Measurements from ENCODE around the gene CD14.
A peak's percentile ranks its signal among the peaks of the same experiment; 100 is the strongest.
"Not testable (repeated sequence)": the region's sequence is repeated elsewhere in the genome, so short reads cannot be mapped to it uniquely, and the experiment has no call there.

CD14 gene

DNA sequence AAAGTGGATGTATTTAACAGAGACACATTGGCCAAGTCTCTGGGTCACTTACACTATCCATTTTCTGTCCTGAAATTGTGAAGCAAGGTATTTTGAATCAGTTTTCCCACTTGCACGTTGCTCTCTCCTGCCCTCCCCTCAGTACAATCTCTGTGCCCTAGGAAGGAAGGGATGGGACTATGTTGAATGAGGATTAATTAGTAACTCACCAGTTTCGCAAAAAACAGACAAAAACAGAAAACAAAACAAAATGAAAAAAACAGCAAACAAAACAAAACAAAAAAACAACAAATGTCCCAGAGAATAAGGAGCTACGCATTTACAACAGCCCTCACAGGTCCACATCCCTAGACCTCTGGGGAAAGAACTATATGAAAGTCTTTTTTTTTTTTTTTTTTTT, 1.1 kb upstream of the CD14 start:
- DNase-seq, result no peak

DNA sequence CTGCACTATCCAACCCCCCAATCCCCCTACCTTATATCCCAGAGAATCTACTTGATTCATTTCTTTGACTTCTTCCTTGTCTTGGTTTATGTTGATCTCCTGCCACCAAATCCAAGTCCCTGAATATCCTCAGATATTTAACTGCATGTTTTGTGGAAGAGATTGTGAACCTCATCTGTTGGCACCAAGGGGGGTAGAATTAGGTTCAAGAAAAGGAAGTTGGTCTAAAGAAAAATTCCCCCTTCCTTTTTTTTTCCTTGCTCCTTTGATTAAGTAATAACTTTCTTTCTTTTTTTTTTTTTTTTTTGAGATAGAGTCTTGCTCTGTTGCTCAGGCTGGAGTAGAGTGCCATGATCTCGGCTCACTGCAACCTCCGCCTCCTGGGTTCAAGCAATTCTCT, 526 bp upstream of the CD14 start:
- no peak for DNase-seq

DNA sequence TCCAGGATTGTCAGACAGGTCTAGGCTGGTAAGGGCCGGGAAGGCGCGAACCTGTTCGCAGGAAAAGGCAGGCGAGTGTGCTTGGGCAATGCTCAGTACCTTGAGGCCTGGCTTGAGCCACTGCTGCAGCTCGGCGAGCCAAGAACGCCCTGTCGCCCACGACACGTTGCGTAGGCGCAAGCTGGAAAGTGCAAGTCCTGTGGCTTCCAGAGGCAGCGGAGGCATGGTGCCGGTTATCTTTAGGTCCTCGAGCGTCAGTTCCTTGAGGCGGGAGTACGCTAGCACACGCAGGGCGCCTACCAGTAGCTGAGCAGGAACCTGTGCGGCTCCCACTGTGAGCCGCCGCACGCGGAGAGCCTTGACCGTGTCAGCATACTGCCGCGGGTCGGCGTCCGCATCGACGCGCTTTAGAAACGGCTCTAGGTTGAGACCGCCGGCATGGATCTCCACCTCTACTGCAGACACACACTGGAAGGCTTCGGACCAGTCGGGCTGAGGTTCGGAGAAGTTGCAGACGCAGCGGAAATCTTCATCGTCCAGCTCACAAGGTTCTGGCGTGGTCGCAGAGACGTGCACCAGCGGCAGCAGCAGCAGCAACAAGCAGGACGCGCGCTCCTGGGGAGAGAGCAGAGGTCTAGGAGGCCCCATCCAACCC, 482 bp downstream of the CD14 start:
- DNase-seq, result peak; percentile 65

DNA sequence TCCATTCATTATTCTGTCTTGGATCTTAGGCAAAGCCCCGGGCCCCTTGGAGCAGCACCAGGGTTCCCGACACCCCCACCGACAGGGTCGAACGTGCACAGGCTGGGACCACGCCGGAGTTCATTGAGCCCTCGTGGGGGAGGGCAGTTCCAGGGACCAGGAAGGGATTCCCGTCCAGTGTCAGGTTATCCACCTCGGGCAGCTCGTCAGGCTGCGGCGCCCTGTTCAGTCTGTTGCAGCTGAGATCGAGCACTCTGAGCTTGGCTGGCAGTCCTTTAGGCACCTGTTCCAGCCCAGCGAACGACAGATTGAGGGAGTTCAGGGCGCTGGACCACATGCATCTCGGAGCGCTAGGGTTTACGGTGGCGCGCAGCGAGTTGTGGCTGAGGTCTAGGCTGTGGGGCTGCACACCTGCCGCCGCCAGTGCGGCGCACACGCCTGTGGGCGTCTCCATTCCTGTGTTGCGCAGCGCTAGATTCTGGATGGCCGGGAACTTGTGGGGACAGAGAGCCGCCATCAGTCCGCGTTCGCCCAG, 1.1 kb downstream of the CD14 start:
- DNase-seq, result peak; percentile 56

DNA sequence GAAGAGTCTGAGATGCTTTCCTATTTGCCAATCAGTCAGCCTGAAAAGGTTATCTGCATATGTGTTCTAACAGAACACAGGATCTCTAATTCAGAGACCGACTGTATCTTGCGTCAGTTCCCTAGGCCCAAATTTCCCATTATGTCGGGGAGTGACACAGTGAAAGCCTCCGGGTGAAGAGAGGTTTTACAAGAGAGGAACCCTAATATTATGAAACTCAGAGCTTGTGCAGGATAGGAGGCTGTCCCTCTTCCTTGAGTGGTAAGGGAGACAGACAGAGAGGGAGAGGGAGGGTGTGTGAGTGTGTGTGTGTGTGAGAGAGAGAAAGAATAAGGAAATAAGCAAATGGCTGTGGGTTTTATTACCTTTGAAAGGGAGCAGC, 1.9 kb downstream of the CD14 start:
- DNase-seq, result no peak

DNA sequence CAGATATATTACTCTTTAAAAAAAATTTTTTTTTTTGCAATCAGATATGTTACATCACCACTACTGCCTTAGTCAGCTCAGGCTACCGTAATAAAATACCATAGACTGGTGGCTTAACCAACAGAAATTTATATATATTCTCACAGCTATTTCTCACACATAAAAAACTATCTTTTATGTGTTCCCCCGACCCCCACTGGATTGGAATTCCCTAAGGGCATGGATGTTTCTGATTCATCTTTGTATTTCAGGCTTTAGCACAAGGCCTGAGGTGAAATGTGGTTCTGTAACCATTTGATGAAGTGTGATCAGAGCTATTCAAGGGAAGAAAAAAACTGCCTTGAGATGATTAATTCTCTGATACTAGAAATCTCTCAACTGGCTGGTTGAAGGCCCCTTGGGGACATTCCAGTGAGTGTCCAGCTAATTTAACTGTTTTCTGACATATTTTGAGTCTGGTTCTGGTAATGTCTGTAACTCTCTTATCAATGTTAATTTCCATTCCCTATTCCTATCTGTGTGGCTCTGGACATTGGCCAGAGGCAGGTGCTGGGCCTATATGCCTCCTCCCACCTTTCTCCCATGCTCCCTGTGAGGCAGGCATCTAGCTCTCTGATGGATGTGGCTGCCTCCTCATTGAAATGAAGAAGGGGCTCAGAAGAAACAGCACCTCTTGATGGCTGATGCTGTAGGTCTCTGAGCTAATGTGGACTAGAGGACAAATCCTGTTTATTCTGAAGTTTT, 2.5 kb downstream of the CD14 start:
- no peak for DNase-seq

DNA sequence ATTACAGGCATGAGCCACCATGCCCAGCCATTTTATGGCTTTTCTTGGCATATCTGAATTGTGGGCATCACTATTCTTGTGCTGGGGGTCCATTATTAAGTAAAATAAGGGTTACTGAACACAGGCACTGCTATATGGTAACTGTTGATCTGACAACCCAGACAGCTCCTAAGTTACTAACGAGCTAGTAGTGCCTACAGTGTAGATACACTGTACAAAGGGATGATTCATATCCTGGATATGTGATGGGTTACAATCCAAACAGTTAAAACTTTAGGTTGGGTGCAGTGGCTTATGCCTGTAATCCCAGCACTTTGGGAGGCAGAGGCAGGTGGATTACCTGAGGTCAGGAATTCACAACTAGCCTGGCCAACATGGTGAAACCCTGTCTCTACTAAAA, 4.3 kb downstream of the CD14 start:
- DNase-seq, result no peak

DNA sequence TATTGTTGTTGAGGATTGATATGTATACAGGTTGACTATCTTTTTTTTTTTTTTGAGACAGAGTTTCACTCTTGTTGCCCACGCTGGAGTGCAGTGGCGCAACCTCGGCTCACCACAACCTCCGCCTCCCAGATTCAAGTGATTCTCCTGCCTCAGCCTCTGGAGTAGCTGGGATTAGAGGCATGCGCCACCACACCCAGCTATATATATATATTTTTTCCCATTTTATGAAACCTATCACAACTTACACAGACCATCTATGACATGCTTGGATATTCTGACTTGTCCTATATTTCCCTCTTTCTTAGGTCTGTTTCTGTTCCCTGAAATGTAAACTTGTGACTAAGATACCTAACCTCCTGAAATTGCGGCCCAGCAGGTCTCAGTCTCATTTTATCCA, 5.0 kb downstream of the CD14 start:
- no peak for DNase-seq

DNA sequence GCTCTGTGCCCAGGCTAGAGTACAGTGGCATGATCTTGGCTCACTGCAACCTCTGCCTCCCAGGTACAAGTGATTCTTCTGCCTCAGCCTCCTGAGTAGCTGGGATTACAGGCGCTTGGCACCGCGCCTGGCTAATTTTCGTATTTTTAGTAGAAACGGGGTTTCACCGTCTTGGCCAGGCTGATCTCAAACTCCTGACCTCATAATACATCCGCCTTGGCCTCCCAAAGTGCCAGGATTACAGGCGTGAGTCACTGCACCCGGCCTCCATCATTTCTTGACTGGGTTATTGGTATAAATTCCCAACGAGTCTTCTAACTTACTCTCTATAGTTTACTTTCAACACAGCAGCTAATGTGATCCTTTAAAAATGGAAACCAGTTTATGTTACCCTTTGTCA, 8.1 kb downstream of the CD14 start:
- not testable (repeated sequence) for DNase-seq

DNA sequence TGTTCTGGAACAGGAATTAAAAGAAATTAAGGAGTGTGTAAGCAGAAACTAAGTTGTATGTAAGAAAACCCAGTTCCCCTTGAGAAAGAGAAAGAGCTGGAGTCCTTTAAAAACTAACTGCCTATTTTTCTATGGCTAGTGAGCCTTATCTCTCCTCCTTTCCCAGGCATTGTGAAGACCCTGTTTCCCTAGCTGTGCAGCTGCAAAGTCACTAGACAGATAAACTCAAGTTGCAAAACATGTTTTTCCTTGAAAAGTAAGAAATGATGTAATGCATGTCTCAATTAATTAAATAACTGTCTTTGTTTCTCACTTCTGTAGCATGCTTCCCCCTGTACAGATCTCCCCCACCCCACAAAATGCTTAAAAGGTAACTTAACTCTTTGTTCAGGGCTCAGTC, 9.9 kb downstream of the CD14 start:
- DNase-seq, result not testable (repeated sequence)

DNA sequence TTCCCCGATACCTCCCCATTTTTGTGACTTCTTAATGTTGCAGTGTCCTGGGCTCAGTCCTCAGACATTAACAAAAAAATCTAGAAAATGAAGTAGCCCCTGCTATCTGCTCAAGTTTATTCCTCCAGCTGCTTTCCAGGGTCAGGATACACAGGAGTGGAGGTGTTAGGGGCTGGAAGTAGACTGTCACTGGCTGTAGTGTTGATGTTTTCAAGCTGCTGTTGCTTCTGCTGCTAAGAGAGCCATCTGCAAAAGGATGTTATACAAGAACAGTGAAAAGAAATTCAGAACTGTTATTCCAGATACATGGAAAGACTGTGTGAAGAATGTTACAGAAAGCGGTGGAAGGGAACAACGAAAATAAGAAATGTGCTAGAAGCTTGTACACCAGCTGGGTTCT, 10.7 kb downstream of the CD14 start:
- DNase-seq, result no peak

DNA sequence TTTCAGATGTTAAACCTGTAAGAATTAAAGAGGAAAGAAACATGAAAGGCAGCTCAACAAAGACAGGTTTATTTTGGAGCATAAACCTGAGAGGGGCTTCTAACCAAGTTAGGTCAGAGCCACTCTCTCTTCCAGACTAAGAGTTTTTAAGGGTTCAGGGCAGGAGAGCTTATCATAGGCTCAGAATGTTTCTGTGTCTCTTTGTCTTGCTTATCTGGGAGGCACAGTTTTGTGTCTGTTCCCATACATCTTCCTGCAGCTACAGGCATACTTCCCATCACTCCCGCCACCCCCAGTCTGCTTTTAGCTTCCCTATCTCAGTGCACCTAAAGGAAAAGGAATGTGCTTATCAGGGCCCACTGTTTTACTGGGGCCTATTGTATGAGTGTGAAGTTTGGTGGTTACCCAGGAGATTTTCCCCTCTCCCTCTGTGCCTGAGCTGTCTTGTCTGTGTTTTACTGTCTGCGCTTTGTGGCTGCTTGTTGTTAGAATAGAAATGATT, 21.9 kb downstream of the CD14 start:
- DNase-seq, result no peak

DNA sequence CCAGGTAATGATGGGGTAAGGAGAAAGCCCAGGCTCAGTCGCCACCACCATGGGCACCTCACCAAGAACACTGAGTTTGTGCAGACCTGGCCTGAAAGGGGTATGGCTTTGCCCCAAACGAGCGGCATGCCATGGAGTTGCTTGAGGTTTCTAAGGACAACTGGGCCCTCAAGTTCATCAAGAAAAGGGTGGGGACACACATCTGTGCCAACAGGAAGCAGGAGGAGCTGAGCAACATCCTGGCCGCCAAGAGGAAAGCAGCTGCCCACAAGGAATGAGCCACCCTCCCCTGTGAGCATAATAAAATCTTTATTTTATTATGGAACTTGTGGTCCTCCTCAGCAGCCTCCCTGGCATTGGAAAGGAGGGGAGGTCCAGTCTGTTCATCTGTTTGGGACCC, 23.8 kb downstream of the CD14 start:
- no peak for DNase-seq

DNA sequence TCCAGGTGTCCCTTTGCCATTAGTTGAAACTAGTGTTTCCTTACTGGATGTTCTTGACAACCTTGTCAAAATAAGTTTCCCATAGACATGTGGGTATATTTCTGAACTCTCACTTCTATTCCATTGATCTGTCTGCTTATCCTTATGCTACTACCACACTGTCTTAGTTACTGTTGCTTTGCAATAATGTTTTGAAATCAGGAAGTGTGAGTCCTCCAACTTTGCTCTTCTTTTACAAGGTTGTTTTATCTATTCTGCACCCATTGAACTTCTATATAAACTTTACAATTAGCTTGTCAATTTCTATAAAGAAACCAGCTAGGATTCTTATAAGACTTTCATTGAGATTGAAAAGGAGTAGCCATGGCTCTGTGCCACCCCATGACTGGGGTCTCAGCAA, 24.3 kb downstream of the CD14 start:
- DNase-seq, result no peak

DNA sequence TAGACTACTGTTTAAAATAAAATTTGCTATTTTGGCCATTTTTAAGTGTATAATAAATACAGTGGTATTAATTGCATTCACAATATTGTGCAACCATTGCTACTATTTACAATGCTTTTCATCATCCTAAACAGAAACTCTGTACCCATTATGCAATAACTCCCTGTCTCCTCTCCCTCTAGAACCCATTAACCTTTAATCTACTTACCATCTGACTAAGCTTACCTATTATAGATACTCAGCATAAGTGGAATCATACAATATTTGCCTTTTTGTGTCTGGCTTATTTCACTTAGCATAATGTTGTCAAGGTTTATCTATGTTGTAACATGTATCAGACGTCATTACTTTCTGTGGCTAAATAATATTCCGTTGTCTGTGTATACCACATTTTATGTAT, 25.9 kb downstream of the CD14 start:
- DNase-seq, result no peak

DNA sequence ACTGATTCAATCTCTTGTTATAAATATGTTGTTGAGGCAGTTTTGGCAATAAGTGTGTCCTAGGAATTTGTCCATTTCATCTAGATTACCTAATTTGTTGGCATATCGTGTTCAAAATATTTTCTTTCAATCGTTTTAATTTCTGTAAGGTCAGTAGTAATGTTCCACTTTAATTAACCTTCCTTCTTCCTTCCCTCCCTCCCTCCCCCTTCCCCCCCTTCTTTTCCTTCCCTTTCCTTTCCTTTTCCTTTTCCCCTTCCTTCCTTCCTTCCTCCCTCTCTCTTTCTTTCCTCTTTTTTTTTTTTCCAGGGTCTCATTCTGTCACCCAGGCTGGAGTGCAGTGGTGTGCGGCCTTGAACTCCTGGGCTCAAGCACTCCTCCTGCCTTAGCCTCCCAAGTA, 27.1 kb downstream of the CD14 start:
- no peak for DNase-seq

DNA sequence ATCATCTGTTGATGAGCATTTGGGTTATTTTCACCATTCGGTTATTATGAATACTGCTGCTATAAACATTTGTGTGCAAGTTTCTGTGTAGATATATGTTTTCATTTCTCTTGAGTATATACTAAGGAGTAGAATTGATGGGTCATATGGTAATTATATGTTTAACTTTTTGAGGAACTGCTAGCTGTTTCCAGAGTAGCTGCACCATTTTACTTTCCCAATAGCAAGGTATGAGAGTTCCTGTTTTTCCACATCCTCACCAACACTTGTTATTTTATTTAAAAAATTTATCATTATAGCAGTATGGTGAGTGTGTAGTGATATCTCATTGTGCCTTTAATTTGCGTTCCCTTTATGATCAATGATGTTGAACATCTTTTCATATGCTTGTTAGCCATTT, 29.2 kb downstream of the CD14 start:
- no peak for DNase-seq

DNA sequence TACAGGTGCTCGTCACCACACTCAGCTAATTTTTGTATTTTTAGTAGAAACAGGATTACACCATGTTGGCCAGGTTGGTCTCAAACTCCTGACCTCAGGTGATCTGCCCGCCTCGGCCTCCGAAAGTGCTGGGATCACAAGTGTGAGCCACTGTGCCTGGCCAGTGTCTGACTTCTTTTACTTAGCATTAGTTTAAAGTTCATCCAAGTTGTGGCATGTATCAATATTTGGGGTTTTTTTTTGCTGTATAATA, 29.6 kb downstream of the CD14 start:
- DNase-seq, result not testable (repeated sequence)

DNA sequence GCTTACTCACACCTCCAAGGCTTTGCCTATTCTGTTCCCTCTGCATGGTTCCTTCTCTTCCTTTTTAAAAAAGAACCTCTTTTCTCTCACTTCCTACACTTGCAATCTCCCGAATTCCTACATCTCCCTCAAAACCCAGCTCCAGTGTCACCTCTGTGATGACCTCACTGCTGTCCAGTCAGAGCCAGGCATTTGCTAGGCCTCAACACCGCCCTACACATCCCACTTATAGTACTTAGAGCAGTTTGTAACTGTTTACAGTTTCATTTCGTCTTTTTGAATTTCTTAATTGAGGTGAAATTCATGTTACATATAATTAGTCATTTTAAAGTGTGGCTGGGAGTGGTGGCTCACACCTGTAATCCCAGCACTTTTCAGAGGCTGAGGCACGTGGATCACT, 30.8 kb downstream of the CD14 start:
- DNase-seq, result no peak

DNA sequence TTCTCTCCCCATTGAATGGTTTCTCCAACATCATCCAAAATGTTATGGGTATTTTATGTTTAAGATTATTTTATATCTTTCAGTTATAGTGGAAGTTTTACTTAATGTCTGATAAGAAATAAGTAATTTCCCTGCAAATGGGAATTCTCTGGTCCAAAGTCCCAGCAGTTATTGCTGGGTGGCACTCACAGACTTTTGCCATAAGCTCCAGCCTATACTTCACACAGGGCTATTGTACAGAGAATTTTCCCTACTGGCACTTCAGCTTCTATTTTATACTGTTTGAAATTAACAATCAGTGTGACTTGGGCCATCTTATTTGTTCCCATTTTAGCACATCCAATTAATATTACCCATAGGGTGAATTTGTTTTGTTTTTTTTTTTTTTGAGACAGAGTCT, 32.9 kb downstream of the CD14 start:
- DNase-seq, result no peak

DNA sequence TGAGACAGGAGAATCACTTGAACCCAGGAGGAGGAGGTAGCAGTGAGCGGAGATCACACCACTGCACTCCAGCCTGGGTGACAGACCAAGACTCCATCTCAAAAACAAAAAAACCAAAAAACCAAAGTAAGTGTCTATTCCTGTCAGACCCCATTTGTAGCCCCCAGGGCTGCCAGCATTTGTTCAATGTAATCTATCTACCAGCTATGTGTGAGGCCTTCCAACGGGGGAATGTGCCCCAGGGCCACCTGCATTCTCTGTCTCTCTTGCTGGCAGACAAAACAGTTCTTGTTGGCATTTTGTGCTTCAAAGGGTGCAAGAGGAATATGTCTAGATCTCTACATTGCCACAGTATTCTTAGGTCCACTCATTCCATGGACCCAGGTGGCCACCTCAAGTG, 34.1 kb downstream of the CD14 start:
- DNase-seq, result no peak

DNA sequence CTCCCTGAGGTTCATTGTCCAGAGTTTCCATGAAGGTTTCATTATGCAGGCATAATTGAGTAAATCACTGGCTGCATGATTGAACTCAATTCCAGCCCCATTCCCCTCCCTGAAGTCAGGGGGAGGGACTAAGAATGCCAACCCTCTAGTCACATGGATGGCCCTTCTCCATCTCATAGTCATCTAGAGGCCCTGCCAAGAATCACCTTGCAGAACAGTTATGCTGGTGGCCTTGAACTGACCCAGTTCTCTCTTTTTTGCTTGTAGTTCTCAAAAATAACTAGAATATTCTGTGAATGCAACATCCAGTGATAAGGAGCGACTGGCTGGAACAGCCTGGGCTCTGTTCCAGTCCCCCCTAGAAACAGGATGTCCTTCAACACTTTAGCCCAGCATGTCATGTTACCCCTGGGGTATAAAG, 36.6 kb downstream of the CD14 start:
- no peak for DNase-seq

DNA sequence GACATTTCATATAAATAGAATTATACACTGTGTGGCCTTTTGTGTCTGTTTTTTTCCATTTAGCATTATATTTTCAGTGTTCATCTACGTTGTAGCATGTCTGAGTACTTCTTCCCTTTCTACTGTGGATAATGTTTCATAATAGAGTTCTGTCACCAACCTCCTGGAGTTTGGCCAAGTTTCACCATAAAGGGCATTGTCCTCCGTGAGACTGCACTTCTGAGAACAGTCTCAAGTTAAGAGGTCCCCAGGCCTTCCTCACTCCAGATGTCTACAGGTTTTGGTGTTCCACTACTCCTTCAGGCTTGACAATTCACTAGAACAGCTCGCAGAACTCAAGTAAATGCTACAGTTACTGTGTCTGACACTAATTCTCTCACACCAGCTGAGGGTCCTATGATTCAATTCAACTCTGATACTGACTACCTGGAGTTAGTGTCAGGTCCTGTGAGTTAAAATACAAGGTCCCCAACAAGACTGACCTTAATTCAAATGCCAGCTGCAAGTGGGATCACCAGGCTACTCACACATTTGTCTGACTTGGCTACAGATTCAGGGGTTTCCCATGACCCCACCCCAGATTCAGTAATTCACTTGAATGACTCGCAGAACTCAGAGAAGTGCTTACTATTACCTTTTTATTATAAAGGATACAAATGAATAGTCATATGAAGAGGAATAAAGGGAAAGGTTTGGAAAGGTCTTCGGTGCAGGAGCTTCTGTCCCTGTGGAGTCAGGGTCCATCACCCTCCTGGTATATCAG, 37.3 kb downstream of the CD14 start:
- DNase-seq, result no peak

DNA sequence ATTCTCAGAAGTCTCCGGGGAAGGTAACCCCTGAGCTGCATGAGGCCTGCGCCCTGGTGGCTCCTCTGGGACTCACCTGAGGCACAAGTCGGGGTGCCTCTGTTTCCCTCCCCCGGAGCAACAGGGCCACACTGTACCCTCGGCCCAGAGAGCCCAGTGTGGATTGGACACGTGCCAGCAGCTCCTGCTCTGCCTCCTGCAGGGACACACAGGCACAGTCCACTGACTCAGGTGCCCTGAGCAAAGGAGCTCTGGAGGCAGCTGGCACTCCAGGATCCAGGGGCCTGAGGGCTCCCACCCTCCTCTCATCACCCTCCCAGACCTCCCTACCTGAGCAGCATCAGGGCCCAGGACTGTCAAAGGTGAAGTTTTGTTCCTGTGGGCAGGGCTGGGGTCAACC, 38.8 kb downstream of the CD14 start:
- no peak for DNase-seq

Data from CD4-positive, alpha-beta T cell treated with Interleukin-6 for 4 hours (primary cell).